Measurements from ENCODE around the gene ARID5B. TPM values are rescaled to one million over a fixed set of nuclear protein-coding genes. Genes with fewer than 3 reads are reported as not detected.
A peak's percentile ranks its signal among the peaks of the same experiment; 100 is the strongest.

Gene ARID5B
- total RNA-seq, 1 donor from 2014 or later = 22.8 TPM

GRCh38 chr10:61895898-61896600 is 5.5 kb upstream of the ARID5B start:
- no peak for DNase-seq (ENCODE audit: low read depth)
- TF ChIP-seq CTCF (conservative IDR thresholded peaks at IDR 0.05; ENCODE audit: low read depth, low read length) = no peak
- no peak overlapping the region for H3K4me3 ChIP-seq (ENCODE audit: low read depth, low read length)

GRCh38 chr10:61896854-61897661 is 4.4 kb upstream of the ARID5B start:
- peak overlapping the region; percentile 32 for H3K4me3 ChIP-seq (ENCODE audit: low read depth, low read length)
- TF ChIP-seq CTCF (conservative IDR thresholded peaks at IDR 0.05; ENCODE audit: low read depth, low read length) = peak; percentile 72
- DNase-seq (ENCODE audit: low read depth) = no peak

- peak; percentile 49 for TF ChIP-seq CTCF (conservative IDR thresholded peaks at IDR 0.05; ENCODE audit: low read depth, low read length)
- peak overlapping the region; percentile 32 for H3K4me3 ChIP-seq (ENCODE audit: low read depth, low read length)
- DNase-seq (ENCODE audit: low read depth) = no peak
Measured at GRCh38 chr10:61897671-61898434, 3.6 kb upstream of the ARID5B start.

- no peak for TF ChIP-seq CTCF (conservative IDR thresholded peaks at IDR 0.05; ENCODE audit: low read depth, low read length)
- DNase-seq (ENCODE audit: low read depth) = no peak
- H3K4me3 ChIP-seq (ENCODE audit: low read depth, low read length) = no peak overlapping the region
Measured at GRCh38 chr10:61898435-61898778, 3.1 kb upstream of the ARID5B start.

GRCh38 chr10:61899069-61899531 is 2.4 kb upstream of the ARID5B start:
- TF ChIP-seq CTCF (conservative IDR thresholded peaks at IDR 0.05; ENCODE audit: low read depth, low read length) = no peak
- no peak overlapping the region for H3K4me3 ChIP-seq (ENCODE audit: low read depth, low read length)
- no peak for DNase-seq (ENCODE audit: low read depth)

GRCh38 chr10:61899663-61899996 is 1.9 kb upstream of the ARID5B start:
- DNase-seq (ENCODE audit: low read depth) = no peak
- no peak for TF ChIP-seq CTCF (conservative IDR thresholded peaks at IDR 0.05; ENCODE audit: low read depth, low read length)

More at GRCh38 chr10:61899663-61899996, 1.9 kb upstream of the ARID5B start:
- H3K4me3 ChIP-seq (ENCODE audit: low read depth, low read length) = peak overlapping the region; percentile 75
